GM20000 (cell line): ENCODE results near the gene TSPAN11.

ENCODE experiments used
- DNase-seq: peaks from one replicate; pipeline ENCODE4 v3.0.0; 2012; ENCODE audit warnings: low spot score
- TF ChIP-seq, protein P1 (sequence below): IDR thresholded peaks from 2 replicates; pipeline ENCODE4 v1.5.1; 2012; ENCODE audit warnings: mild to moderate bottlenecking, control low read depth; ENCODE audit errors: extremely low read depth, missing control alignments

TSPAN11 gene, protein sequence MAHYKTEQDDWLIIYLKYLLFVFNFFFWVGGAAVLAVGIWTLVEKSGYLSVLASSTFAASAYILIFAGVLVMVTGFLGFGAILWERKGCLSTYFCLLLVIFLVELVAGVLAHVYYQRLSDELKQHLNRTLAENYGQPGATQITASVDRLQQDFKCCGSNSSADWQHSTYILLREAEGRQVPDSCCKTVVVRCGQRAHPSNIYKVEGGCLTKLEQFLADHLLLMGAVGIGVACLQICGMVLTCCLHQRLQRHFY

DNA sequence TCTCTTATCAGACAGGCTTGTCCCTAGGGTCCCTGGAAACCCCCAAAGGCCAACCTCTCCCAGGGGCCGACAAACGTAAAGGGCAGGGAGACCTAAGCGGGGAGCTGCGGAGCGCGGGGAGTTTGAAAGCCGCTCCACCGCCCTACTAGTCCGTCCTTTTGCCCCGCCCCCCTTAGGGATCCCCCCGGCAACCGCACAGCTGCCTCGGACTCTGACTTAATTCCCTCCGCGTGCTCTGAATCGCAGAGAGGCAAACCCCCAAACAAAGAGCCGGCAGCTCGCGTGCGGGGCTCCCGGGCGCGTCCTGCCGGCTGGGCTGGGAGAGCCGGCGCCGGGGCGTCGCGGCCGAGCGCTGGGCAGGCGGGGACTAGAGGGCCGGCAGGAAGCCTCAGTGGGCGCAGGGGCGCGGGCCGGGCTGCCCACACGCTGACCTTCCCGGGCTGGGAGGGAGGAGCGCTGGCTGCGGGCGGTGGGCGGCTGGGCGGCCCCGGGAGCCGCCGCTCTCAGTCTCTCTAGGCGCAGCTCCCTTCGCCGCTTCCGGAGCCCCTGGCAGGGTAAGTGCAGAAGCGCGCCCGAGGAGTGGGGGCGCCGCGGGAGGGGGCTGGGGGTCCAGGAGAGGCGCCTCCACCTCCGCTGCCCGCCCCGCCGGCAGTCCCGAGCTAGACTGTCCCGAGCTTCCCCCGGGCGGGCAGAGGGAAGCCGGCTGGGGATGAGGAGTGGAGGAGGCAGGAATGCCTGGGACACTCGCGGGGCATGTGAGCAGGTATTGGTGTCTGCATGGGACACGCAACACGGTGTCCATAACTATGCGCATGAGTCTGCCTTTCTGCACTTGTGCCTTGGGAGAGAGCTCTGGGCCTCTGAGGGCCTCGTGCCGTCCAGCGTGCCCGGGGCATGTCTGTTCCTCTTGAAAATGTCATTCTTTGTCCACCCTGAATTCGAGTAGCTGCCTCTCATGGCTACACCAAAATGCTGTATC, at the start of gene TSPAN11:
Gene TSPAN11 (plus strand): TSS at position 506 of the 979 bp plus-strand sequence. CDS start 27,244 bp downstream, outside the sequence.
- TF ChIP-seq, protein P1, sequence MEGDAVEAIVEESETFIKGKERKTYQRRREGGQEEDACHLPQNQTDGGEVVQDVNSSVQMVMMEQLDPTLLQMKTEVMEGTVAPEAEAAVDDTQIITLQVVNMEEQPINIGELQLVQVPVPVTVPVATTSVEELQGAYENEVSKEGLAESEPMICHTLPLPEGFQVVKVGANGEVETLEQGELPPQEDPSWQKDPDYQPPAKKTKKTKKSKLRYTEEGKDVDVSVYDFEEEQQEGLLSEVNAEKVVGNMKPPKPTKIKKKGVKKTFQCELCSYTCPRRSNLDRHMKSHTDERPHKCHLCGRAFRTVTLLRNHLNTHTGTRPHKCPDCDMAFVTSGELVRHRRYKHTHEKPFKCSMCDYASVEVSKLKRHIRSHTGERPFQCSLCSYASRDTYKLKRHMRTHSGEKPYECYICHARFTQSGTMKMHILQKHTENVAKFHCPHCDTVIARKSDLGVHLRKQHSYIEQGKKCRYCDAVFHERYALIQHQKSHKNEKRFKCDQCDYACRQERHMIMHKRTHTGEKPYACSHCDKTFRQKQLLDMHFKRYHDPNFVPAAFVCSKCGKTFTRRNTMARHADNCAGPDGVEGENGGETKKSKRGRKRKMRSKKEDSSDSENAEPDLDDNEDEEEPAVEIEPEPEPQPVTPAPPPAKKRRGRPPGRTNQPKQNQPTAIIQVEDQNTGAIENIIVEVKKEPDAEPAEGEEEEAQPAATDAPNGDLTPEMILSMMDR = no peak
- peak; percentile 53 for DNase-seq

DNA sequence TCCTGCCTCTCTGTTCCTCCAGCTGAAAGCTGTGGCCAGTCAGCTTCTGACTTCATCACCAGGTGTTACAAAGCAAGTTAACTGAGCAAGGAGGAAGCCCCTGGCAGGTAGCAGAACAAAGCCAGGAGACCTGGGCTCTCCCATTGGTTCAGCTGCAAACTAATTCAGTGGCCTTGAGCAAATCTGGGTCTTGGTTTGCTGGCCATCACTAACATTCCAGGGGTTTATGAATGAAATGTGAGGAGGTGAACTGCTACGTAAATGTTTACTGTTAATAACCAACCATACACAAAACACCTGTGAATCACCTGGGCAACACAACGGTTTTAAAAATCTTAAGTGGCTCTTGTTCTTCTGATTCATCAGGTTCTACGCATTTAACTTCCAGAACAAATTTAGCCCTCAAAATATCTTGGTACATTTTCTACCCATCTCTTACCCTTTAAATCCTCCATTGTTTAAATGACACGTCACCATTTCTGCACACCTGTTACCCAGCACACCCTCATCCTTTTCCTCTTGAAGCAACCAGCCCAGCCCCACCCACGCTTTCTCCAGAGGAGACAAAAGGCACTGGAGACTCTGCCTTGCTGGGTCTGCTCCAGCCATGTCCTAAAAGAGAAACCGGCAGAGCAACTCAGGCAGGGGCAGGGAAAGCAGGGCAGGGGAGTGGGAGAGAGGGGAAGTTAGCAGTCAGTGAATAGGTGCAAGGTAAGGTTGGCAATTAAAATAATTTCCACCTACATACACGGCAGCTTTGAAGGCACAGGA, 49.3 kb upstream of the TSPAN11 start:
- no peak for DNase-seq
- TF ChIP-seq, protein P1 = no peak

DNA sequence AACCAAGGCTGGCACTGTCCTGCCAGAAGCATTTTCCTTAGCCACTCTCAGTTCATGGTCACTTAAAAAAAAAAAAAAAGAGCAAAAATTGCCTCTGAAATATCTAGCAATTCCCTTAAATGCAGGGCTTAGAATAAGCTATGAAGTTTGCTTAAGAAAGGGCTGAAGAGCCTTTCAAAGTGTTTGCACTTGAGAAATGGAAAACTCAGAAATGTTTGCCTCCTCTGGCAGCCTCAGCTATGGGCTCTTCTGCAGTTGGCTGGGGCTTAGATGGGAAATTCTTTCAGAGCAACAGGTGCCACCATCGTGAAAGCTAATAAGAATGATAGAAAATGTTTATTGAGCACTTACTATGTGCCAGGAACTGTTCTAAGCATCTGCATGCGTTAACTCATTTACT, 48.5 kb upstream of the TSPAN11 start:
- DNase-seq = no peak
- TF ChIP-seq, protein P1 = no peak

DNA sequence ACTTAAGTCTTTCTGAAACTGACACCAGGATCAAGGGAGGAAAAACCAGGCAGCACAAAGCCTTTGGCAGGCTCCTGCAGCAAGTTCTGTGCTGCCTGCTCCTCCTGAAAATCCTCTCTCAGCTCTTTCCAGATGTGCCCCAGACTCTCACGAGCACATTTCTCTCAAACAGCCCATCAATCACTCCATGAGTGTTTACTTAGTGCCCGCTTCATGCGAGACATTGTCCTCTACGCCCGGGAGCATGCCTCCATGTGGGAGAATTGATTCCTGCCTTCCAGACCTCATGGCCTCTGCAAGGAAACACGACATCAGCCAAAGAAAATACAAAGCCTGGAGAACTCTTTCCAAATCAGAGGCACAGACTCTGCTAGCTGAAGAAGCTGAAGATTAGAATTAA, 46.5 kb upstream of the TSPAN11 start:
- no peak for DNase-seq

DNA sequence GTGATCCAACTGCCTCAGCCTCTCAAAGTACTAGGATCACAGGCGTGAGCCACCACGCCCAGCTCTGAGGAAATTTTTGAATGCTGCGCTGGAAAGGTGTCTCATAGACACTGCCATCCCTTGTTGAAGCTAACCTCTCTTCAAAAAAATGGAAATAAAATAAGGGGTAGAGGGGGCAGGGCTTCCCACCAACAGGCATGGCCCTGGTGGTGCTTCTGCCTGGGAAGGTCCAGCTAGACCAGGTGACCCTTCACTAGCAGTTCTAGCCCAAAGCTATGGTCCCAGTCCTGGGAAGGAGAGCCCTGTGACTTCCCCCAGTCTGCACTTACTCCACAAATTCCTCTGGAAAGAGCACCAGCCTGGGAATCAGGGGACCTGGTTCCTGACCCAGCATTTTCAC, 45.7 kb upstream of the TSPAN11 start:
- no peak for DNase-seq
- TF ChIP-seq, protein P1 = no peak

More for the DNA sequence above, 46.5 kb upstream of the TSPAN11 start:
- TF ChIP-seq, protein P1 = no peak

DNA sequence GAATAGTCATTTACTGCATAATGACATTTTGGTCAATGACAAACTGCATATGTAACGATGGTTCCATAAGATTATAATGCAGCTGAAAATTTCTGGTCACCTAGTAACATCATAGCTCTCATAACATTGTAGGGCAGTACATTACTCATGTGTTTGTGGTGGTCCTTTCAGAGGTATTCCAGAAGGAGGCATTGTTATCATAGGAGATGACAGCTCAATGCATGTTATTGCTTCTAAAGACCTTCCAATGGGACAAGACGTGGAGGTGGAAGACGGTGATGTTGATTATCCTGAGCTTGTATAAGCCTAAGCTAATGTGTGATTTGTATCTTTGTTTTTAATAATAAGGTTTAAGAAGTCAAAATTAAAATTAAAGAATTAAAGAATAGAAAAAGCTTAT, 43.8 kb upstream of the TSPAN11 start:
- no peak for DNase-seq

More for the DNA sequence above, 43.8 kb upstream of the TSPAN11 start:
- TF ChIP-seq, protein P1 = no peak
